Measurements from ENCODE around the gene C19orf12.

DNA sequence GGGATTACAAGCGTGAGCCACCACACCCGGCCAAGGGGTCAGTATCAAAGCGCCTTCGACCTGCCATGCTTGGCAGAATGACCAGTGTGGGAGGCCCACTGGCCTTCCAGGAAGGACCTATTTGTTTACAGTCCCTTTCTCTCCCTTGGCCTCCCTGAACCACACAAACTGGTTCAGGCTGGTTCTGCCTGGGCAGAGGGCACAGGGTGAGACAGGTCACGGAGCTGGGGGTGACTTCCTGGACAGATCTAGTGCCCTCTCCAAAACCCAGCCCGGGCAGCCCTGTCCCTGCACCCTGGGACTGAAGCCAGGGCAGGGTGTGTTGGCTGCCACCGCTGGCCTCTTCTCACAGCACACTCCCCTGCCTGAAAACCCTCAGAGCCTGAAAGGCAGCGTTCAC, 38.5 kb downstream of the C19orf12 start:
- no peak for TF ChIP-seq SUZ12 (IDR thresholded peaks at IDR 0.05)
- TF ChIP-seq FOXM1 (IDR thresholded peaks at IDR 0.05; ENCODE audit: borderline replicate concordance): no peak
